Tibial artery (tissue), 4 donors: ENCODE data around the gene SPG7.
"Not testable (repeated sequence)": the region's sequence is repeated elsewhere in the genome, so short reads cannot be mapped to it uniquely, and the experiment has no call there.

Experiments used
- DNase-seq, 2 donors: peaks; one replicate each; pipeline ENCODE4 v3.0.0-alpha.2; 2019
- H3K27ac ChIP-seq, 2 donors: fragments of 200-600 bp; sonication (generic) in 1 of 2; 1 replicate in 1 of 2; 2 replicates in 1 of 2; pipeline ENCODE4 v1.5.1; 2018 to 2019; ENCODE audit warnings: mild to moderate bottlenecking in 1 of 2
- H3K27me3 ChIP-seq, 2 donors: fragments of 200-600 bp; sonication (generic) in 1 of 2; one replicate each; pipeline versions ENCODE4 v1.5.1 to v1.6.0; 2016 to 2019
- H3K36me3 ChIP-seq, 3 donors: fragments of 200-600 bp; sonication (generic) in 2 of 3; one replicate each; pipeline ENCODE4 v1.5.1; 2016 to 2019; ENCODE audit warnings: mild to moderate bottlenecking in 2 of 3
- H3K4me1 ChIP-seq, 4 donors: fragments of 200-600 bp; sonication (generic) in 2 of 4; 1 replicate in 3 of 4; 2 replicates in 1 of 4; pipeline ENCODE4 v1.5.1; 2016 to 2019
- H3K4me3 ChIP-seq, 2 donors: fragments of 200-600 bp; sonication (generic) in 1 of 2; 1 replicate in 1 of 2; 2 replicates in 1 of 2; pipeline ENCODE4 v1.5.1; 2018 to 2019; ENCODE audit warnings: mild to moderate bottlenecking in 2 of 2
- H3K9me3 ChIP-seq, 3 donors: fragments of 200-600 bp; sonication (generic) in 1 of 3; one replicate each; pipeline ENCODE4 v1.5.1; 2016 to 2019
- CTCF ChIP-seq, 2 experiments: fragments of 200-600 bp in 1 of 2; fragments of 450-650 bp in 1 of 2; IDR thresholded peaks; one replicate each; pipeline ENCODE4 v1.5.1; 2017 to 2019; ENCODE audit warnings: antibody characterized with exemption in 2 of 2, mild to moderate bottlenecking in 1 of 2, moderate library complexity in 1 of 2
- intact Hi-C: fragments of 100-400 bp; cut with DNase I; formaldehyde crosslinking; loops from one replicate; pipeline ENCODE4 v1.15.0; 2023; ENCODE audit warnings: low total_unique reads

The SPG7 gene

DNA sequence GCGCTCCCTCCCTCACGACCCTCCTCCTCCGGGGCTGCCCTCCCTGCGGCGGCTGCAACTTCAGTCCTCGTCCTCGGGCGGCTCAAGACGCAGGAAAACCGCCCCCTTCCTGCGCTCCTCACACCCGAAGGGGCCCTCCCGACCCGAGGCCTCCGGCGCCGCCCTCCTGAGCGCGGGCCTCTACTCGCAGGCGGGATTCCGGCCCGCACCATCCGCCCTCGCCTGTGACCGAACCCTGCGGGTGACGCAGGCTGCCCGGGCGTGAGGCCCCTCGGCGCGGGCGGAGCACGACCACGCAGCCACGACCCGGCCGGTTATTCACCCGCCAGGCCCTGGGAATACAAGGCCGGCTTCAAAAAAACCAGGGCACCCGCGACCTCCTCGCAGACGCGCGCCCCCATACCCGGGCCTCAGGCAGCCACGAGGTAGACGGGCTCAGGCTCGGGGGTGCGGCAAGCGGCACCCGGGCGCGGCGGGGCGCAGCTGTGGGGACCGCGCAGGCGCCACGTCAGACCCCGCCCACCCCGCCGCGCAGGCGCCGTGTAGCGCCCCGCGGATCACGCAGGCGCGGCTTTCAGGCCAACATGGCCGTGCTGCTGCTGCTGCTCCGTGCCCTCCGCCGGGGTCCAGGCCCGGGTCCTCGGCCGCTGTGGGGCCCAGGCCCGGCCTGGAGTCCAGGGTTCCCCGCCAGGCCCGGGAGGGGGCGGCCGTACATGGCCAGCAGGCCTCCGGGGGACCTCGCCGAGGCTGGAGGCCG, at the start of gene SPG7:
TSS of gene SPG7 (plus strand) at position 570 of the 757 bp plus-strand sequence. CDS start at position 585, 15 bp downstream.
- peak; percentile 75 to 90 for DNase-seq
- Histone ChIP-seq H3K4me1 (peaks cover 0 to 39% (median 25%) of the 10 kb centered on the region in 4 donors), H3K4me3 (peak within 1 kb of the TSS; percentile 83 to 88), H3K27ac (peak within 1 kb of the TSS; percentile 85 to 90), H3K36me3 (peaks cover 19 to 28% (median 26%) of the 10 kb centered on the region in 3 donors), H3K27me3 (no peaks in the 10 kb centered on the region), H3K9me3 (no peaks in the 10 kb centered on the region)
- intact Hi-C loops = loop anchor here (10.0 kb wide), 2 partner anchors 173 to 263 kb away; no protein-coding TSS in a partner anchor
- TF ChIP-seq CTCF (IDR thresholded peaks at IDR 0.05) = no peak

DNA sequence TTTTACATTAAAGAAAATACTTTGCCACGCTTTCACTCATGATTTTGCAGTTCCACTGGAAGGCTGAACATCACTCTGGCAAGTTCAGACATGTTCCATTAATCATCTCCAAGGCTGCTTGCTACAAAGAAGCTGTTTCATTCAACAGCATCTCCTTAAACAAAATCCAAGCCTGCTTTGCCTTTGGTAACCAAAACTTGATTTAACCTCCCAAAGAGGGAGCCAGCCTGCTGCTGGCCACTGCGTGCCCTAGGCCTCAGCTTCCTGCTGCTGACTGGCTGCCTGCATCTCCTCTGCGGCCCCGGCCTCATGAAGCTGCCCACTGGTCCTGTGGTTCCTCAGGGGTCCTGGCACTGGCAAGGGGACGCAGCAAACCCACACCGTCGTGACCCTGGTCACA, 49.7 kb upstream of the SPG7 start:
- intact Hi-C loops = no loop called here
- TF ChIP-seq CTCF (IDR thresholded peaks at IDR 0.05) = no peak
- H3K36me3 ChIP-seq = no peaks in the 10 kb centered on the region
- no peak overlapping the region for H3K4me3 ChIP-seq
- DNase-seq = no peak
- no peaks in the 10 kb centered on the region for H3K9me3 ChIP-seq
- peaks cover 0 to 55% (median 28%) of the 10 kb centered on the region in 4 donors for H3K4me1 ChIP-seq
- no peak overlapping the region for H3K27ac ChIP-seq
- no peaks in the 10 kb centered on the region for H3K27me3 ChIP-seq

- Histone ChIP-seq H3K27ac (no peak overlapping the region), H3K4me3 (no peak overlapping the region), H3K36me3 (no peaks in the 10 kb centered on the region), H3K4me1 (peaks cover 0 to 50% (median 25%) of the 10 kb centered on the region in 4 donors), H3K9me3 (no peaks in the 10 kb centered on the region), H3K27me3 (no peaks in the 10 kb centered on the region)
- intact Hi-C loops = no loop called here
- no peak for TF ChIP-seq CTCF (IDR thresholded peaks at IDR 0.05)
- DNase-seq = no peak
These were observed 49.2 kb upstream of the SPG7 start for GRCh38 chr16:89458967-89459366.

GRCh38 chr16:89460556-89460955, 47.6 kb upstream of the SPG7 start:
- no peaks in the 10 kb centered on the region for H3K9me3 ChIP-seq
- DNase-seq = no peak
- intact Hi-C loops = no loop called here
- no peak overlapping the region for H3K27ac ChIP-seq
- H3K27me3 ChIP-seq = no peaks in the 10 kb centered on the region
- no peak overlapping the region for H3K4me3 ChIP-seq
- H3K36me3 ChIP-seq = no peaks in the 10 kb centered on the region
- H3K4me1 ChIP-seq = peaks cover 0 to 50% (median 22%) of the 10 kb centered on the region in 4 donors
- TF ChIP-seq CTCF (IDR thresholded peaks at IDR 0.05) = no peak

DNA sequence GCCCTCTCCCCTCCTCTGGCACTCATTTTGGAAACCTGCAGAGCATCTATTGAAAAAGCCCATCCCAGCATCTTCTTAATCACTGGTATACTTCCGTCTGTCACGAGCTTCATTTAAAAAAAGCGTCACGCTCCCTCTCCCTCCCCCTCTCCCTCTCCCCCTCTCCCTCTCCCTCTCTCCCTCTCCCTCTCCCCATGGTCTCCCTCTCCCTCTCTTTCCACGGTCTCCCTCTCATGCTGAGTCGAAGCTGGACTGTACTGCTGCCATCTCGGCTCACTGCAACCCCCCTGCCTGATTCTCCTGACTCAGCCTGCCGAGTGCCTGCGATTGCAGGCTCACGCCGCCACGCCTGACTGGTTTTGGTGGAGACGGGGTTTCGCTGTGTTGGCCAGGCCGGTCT, 46.3 kb upstream of the SPG7 start:
- H3K4me1 ChIP-seq = peaks cover 0 to 49% (median 19%) of the 10 kb centered on the region in 4 donors
- intact Hi-C loops, H3K4me3 ChIP-seq, DNase-seq, H3K36me3 ChIP-seq, H3K27ac ChIP-seq, H3K9me3 ChIP-seq, H3K27me3 ChIP-seq: not testable (repeated sequence)

- H3K9me3 ChIP-seq, H3K36me3 ChIP-seq, H3K27me3 ChIP-seq, H3K4me3 ChIP-seq, H3K27ac ChIP-seq, intact Hi-C loops, DNase-seq: not testable (repeated sequence)
- H3K4me1 ChIP-seq = peaks cover 0 to 50% (median 19%) of the 10 kb centered on the region in 4 donors
These were observed 45.6 kb upstream of the SPG7 start for GRCh38 chr16:89462639-89463038.

DNA sequence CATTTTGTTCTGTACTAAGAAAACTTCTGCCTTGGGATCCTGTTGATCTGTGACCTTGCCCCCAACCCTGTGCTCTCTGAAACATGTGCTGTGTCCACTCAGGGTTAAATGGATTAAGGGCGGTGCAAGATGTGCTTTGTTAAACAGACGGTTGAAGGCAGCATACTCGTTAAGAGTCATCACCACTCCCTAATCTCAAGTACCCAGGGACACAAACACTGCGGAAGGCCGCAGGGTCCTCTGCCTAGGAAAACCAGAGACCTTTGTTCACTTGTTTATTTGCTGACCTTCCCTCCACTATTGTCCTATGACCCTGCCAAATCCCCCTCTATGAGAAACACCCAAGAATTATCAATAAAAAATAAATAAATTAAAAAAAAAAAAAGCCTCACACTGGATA, 44.9 kb upstream of the SPG7 start:
- H3K27me3 ChIP-seq, H3K9me3 ChIP-seq, DNase-seq, H3K27ac ChIP-seq, H3K36me3 ChIP-seq, H3K4me3 ChIP-seq, intact Hi-C loops: not testable (repeated sequence)
- H3K4me1 ChIP-seq = peaks cover 0 to 48% (median 18%) of the 10 kb centered on the region in 4 donors
